GM18861 (cell line): Measurements from ENCODE around the gene SERPINB1.
A peak's percentile ranks its signal among the peaks of the same experiment; 100 is the strongest.

Experiments
- ATAC-seq: cut with Tn5 transposase; IDR thresholded peaks from one replicate; pipeline ENCODE4 v1.9.1; 2021; ENCODE audit not compliant: unreplicated experiment

The SERPINB1 gene

DNA sequence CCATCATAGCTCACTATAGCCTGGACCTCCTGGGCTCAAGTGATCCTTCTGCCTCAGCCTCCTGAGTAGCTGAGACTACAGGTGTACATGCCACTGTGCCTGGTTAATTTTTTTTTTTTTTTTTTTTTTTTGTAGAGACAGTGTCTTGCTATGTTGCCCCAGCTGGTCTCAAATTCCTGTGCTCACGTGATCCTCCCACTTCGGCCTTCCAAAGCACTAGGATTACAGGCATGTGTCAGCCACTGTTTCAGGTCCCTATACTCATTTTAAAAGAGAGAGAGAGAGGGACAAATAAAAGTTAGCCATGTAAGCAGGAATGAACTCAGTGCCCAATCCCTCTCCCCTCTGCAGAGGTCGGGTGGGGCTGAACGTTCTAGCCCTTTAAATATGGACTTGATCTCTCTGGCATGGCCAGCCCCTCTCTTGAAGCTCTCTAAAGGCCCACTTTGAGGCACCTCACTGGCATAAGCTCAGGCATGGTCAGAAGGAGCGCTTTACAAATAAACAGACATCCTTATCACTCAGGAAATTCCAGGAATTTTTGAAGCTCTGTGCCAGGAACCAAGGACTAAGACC lies 9.0 kb upstream of the SERPINB1 start:
- ATAC-seq = no peak

DNA sequence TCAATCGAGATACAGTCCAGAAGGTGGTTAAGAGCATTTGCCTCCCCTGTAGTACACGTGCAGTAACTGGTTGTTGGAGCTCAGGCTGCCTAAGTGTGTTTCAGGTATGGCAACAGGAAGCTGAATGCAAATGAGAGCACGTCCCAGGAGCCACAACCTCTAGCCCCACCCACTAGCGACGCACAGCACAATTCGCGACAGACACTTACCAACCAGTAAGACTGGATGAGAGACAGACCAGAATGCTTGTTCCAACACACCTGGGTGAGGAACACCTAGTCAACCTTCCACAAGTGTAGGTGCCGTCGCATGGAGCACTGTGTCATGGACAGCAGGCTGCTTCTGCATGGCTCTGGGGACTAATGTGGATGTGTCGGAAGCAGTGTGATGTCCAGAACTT lies 7.2 kb upstream of the SERPINB1 start:
- peak; percentile 28 for ATAC-seq

DNA sequence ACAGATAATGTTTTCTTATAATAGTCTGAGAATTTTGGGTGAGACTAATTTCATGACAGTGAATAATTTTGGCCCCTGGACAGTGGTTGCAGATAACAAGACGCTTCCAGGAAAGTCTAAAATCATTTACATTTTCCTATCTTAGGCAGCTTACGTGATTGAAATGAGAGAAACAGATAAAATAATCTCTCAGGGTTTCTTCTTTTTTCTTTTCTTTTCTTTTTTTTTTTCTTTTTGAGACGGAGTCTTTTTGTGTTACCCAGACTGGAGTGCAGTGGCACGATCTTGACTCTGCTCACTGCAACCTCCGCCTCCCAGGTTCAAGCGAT lies 4.2 kb upstream of the SERPINB1 start:
- no peak for ATAC-seq

DNA sequence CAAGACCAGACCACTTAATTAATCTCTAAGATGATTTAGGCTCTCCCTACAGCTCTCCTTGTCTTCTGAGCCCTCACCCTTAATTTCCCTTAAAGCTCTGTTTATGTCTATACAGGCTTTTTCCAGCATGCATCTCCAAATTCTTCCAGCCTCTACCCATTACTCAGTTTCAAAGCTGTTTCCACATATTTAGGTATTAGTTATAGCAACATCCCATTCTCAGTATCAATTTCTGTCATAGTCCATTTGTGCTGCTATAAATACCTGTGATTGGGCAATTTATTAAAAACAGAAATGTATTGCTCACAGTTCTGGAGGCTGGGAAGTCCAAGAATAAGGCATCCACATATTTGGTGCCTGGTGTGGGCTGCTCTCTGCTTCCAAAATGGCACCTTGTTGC lies 2.3 kb upstream of the SERPINB1 start:
- ATAC-seq = no peak

DNA sequence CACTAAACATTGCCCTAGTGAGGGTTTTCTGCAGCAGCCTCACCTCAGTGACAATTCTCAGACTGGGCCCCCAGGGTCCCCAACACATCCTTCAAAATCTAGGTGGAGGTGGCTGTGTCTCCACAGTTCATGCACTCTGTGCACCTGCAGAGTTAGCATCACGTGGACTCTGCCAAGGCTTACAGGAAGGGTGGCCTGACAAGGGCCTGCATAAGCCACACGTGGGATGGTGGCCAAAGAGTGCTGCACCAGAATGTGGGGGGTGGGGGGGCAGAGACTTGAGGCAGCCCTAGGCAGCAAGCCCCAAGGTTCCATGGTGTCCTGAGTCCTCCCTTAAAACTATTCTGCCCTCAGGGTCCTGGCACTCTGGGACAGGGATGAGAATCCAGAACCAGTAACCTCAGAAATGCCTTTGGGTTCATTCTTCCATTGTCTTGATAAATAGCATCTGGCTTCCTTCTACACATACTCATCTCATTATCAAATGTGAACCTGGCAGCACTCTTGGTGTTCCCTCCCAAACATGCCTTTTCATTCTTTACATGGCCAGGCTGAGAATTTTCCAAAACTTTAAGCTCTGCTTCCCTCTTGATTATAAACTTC lies 1.6 kb upstream of the SERPINB1 start:
- no peak for ATAC-seq

DNA sequence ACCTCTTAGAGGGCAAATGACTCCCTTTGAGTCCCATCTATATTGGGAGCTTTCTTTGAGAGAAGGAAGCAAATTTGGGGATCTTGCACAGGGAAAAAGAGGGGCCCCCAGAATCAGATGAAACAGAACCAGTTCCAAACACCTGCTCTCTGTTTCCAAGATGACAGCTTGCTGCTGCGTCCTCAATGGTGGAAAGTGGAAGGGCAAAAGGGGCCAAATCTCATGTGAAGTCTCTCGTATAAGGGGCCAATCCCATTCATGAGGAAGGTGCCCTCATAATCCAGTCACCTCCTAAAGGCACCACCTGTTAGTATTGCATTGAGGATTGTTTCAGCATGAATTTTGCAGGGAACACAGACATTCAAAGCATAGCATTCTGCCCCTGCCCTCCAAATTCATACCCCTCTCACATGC lies 483 bp upstream of the SERPINB1 start:
- no peak for ATAC-seq

DNA sequence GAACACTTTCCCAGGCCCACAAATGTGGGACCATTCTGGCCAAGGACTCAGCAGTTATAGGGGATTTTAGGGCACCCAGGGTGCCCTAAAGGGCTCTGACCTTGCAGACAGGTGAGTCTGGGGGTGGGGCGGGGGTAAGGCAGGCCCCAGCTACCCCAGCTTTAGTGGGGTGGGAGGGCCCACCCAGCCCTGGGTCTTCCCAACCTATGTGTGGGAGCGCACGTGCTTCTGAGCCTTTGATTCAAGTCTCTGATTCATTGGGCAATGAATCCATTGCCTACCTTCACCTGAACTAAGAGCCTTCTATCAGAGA lies 958 bp downstream of the SERPINB1 start:
- ATAC-seq = no peak

DNA sequence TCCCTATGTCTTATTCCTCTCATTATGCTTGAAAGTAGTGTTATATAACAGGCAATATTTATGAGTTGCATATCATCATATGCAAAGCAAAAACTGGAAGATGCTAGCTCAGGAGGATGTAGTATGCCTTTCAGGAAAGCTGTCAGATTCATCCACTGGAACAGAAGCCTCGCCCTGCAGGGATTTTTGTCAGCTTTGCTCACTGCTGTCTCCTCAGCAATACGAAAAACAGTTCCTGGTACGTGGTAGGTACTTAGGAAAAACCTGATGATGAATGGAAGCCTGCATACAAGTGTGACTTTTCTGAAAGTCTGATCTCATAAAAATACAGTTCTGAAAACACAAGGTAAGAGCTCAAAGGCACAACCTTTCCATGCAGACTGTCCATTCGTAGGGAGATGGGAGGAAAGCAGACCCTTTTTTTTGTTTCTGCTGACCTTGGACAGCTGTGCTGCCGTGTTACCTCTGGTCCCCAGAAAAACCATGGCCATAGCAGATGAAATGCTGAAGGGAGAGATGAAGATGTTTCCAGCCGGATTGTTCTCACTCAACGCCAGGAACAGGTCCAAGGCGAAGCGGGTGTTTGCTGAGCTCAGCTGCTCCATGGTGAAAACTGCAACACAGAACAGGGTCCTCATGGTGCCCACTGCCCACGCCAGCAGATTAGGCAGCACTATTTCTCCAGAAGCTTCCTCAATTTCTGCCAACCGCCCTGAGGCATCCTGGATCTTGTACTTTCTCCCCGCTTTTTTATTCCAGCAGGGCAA lies 1.5 kb downstream of the SERPINB1 start:
- ATAC-seq = no peak

DNA sequence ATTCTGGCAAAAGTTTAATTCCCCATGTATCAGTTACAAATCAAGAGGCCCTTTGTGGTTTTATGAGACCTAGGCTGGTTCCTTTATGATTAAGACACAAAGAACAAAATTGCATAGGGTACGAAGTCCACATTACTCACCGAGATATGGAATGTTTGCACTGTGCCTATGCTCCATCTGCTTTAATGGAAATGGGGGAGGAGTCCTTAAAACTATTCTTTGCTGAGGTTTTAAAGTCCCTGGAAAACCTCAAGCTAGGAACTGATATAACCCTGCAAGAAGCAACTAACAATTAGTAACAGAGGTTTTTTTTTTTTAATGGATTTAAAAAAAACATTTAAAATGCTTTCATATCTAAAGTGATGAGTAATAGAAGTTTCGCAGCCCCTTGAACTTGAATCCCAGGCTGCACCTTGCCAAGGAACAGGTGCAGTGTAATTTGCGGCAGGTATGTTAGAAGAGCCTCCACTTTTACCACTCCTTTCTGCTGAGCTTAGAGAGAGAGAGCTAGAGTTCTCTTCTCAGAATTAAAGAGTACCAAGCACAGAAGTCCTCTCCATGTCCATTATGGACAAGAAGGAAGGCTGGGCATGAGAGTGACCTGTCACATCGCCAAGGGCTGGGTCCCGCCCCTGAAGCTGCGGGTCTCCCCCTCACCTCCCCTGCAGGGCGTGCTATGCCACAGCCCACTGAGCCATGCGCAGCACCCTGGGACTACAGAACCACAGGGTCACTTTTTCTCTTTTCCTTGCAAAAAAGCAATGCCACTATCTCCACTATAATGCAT lies 2.3 kb downstream of the SERPINB1 start:
- no peak for ATAC-seq

DNA sequence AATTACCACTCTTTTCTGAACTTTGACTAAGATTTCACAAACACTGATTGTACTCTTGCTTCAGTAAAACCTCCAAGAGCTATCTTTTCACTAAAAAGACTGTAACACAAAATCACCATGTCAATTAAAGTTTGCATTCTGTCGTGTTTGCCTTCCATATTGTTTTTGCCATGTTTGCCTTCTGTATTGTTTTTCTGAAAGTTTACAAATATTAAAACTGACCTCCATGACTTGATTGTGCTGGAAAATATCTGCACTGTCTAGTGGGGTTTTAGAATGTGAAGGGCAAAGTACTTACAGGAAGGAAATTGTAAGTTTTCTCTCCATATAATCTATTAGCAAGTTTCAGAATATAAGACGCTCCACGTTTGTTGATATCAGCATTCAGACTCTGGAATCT lies 3.4 kb downstream of the SERPINB1 start:
- ATAC-seq = no peak

DNA sequence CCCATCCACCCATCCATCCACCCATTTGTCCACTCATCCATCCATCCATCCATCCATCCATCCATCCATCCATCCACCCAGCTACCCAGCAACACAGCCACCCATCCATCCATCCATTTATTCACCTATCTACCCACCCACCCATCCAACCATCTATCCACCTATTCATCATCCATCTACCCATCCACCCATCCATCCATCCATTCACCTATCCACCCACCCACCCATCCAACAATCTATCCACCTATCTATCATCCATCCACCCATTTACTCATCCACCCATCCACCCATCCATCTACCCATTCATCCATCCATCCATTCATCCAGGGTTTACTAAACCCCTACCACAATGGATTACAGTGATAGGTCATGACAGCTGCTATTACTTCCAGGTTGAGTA lies 7.4 kb downstream of the SERPINB1 start:
- no peak for ATAC-seq

DNA sequence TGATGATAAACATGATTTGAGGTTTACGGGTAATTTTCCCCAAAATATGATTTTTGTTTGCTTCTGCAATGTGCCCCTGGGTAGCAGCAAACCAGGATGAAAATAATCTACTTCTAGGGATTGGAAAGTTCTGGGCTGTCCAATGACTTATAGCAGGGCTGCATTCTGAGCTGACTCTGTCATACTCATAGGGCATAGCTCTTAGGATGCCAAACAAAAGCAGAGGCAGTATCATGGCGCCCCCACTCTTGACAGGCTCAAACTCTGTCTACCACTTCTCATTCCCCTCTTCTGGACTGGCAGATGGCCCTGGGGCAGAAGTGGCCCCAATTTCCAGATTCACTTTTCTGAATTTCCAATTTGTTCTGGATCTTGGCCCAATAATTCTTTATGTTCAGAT lies 10.3 kb downstream of the SERPINB1 start:
- ATAC-seq = no peak

DNA sequence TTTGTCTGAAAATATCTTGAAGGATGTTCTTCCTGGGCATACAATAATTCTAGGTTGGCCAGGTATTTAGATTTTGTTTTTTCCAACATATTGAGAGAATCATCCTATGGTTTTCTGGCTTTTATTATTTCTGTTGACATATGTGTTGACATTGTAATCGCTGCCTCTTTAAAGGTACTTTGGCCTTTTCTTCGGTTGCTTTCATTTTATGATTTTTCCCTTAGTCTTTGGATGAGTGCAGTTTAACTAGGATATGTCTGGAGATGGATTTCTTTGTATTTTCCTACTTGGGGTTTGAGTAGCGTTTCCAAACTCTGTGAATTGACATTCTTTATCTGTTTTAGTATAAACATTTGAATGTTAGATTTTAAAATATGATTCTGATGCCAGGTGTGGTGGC lies 11.5 kb downstream of the SERPINB1 start:
- ATAC-seq = no peak

DNA sequence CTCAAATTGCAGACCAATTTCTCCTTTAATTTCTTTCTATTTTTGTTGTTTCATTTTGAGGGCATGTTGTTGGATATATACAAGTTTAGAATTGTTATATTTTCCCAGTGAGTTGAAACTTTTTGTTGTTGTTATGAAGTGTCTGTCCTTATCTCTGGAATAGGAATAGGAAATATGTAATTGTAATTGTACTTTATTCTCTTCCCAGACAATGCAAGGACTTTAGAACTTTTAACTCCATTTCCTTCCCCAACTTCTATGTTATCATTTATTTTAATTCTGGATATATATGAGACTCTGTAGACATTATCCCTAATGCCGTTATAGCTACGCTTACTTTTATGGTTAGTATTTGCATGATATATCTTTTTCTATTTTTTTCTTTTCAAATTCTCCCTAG lies 12.4 kb downstream of the SERPINB1 start:
- no peak for ATAC-seq

DNA sequence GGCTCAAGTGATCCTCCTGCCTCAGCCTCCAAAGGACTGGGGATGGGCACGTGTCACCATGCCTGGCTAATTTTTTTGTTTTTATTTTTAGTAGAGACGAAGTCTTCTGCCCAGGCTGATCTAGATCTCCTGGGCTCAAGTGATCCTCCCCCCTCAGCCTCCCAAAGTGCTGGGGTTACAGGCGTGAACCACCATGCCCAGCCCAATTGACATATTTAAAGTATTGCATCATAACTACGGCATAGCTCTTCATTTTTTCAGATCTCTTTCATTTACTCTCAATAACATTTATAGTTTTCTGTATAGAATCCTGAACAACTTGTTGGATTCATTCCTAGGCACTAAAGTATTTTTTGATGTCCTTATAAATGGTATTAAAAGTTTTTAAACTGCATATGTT lies 13.0 kb downstream of the SERPINB1 start:
- ATAC-seq = no peak

DNA sequence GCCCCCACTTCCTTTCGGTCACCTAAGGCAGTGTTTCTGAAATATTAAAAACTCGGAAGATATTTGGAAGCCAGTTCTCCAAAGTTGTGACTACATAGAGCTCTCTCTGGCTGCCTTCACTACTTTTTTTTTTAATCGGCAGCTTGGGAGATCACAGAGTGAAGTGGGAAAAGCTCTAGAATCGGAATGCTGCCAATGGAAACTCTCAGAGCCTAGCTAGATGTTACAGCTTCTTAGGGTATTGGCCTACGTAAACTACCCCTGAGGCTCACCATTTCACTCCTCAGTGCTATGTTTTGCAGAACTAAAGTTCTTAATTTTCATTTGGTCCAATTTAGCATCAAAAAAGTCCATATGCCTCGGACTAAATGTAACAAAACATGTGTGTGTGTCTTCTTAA lies 14.5 kb downstream of the SERPINB1 start:
- no peak for ATAC-seq

DNA sequence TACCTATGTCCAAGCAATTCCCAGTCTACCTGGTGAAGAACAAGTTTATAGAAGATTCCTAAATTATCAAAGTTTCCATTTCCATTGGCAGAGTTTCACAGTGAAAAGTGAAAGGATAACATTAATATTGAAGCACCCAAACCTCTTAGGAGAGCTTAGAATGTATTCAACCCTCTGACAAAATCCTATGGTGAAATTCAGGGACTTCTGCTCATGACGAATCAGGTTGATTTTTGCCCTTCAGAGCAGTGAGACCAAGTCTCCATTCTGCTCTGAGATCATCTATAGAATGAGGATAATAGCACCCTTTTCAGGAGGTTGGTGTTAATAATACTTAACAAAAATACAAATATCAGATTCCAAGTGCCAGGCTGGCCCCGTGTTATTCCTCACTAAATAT lies 15.5 kb downstream of the SERPINB1 start:
- ATAC-seq = no peak

DNA sequence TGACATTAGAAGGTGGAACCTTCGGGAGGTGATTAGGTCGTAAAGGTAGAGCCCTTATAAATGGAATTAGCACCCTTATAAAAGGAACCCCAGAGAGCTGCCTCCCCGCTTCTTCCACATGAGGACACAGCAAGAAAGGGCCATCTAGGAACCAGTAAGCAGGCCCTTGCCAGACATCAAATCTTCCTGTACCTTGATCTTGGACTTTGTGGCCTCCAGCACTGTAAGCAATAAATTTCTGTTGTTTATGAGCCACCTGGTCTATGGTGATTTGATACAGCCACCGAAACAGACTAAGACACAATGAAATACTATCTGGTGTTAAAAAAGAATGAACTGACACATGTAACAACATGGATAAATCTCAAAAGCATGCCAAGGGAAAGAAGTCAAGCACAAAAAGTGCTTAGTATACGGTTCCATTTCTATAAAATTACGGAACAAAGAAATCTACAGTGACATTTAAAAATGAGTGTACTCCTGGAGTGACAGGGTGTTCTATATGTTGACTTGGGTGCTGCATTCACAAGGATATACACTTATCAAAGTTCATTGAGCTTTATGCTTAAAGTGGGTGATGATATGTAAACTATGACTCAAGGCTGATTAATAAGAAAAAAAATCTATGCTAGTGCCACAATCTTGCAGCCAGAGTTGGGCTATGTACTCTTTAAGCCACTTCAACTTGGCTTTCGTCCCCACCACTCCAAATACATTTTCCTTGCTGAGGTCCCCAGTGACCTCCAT lies 18.4 kb downstream of the SERPINB1 start:
- no peak for ATAC-seq

DNA sequence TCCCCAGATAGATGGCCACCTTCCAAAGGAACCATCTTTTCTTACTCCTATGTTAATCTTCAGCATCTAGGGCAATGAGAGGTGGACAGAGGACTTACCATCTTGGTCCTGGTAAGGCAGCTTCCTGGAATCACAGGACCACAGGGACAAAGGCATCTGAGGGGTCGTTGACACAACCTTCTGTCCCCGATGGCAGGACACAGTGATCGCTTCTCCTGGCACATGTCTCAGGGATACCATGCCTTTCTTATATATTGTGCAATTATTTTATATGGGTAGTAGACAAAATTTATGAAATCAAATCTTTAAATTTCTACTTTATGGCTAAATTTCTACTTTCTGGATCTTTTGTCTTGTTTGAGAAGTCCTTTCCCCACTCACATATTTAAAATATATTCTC lies 20.1 kb downstream of the SERPINB1 start:
- ATAC-seq = no peak

DNA sequence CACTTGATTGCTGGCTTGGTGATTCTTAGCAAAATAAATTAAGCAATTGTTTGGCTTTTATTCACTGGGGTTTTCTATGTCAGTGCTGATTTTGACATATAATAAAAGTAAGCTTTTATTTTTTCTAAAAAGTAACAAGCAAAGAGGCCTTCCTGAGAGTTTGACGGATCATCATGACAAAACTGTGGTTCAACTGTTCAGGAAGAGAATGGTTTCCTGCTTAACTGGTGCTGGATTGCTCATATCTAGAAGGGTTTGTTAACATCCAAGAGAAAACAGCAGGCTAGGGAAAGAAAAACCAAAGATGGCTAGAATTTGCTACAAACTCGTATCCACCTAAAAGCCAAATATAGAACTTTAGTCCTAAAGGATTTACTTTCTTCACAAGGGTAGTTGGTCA lies 21.2 kb downstream of the SERPINB1 start:
- ATAC-seq = no peak

DNA sequence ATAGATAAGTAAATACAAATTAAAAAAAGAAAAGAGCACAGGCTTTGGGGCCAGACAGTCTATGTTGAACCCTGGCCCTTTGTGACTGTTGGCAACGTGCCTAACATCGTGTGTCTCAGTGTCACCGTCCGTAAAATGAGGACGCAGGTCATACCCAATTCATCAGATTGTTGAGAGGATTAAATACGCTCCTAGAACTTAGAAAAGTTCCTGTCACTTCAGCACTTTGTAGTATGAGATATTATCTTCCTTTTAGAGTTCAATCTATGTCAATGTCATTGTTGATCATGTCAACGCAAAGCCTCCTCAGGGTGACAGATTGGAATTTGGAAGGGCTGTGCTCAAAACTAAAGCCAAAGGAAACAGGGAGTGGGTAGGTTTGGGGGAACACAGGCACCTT lies 21.7 kb downstream of the SERPINB1 start:
- no peak for ATAC-seq
